ENCODE results near the gene LOXL3.

- no peak for TF ChIP-seq CTCF (IDR thresholded peaks at IDR 0.05)
- no peak for TF ChIP-seq JUND (IDR thresholded peaks at IDR 0.05)
- TF ChIP-seq, protein P1, sequence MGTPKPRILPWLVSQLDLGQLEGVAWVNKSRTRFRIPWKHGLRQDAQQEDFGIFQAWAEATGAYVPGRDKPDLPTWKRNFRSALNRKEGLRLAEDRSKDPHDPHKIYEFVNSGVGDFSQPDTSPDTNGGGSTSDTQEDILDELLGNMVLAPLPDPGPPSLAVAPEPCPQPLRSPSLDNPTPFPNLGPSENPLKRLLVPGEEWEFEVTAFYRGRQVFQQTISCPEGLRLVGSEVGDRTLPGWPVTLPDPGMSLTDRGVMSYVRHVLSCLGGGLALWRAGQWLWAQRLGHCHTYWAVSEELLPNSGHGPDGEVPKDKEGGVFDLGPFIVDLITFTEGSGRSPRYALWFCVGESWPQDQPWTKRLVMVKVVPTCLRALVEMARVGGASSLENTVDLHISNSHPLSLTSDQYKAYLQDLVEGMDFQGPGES (IDR thresholded peaks at IDR 0.05; ENCODE audit: low read depth, low read length) = no peak
- no peak for TF ChIP-seq RFX5 (IDR thresholded peaks at IDR 0.05; ENCODE audit: low read length)
- TF ChIP-seq SMC3 (IDR thresholded peaks at IDR 0.05; ENCODE audit: low read depth, low read length) = no peak
- TF ChIP-seq YY1 (IDR thresholded peaks at IDR 0.05; ENCODE audit: low read depth) = no peak
- no peak for TF ChIP-seq RXRA (IDR thresholded peaks at IDR 0.05; ENCODE audit: borderline replicate concordance, low read depth)
- TF ChIP-seq, protein P2, sequence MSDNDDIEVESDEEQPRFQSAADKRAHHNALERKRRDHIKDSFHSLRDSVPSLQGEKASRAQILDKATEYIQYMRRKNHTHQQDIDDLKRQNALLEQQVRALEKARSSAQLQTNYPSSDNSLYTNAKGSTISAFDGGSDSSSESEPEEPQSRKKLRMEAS (IDR thresholded peaks at IDR 0.05; ENCODE audit: low read depth) = no peak
- TF ChIP-seq, protein P3, sequence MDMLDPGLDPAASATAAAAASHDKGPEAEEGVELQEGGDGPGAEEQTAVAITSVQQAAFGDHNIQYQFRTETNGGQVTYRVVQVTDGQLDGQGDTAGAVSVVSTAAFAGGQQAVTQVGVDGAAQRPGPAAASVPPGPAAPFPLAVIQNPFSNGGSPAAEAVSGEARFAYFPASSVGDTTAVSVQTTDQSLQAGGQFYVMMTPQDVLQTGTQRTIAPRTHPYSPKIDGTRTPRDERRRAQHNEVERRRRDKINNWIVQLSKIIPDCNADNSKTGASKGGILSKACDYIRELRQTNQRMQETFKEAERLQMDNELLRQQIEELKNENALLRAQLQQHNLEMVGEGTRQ (IDR thresholded peaks at IDR 0.05; ENCODE audit: borderline replicate concordance, low read depth, low read length) = no peak
- no peak for TF ChIP-seq EP300 (IDR thresholded peaks at IDR 0.05; ENCODE audit: borderline replicate concordance in 1 of 2, low read depth in 1 of 2, low read length in 1 of 2)
- TF ChIP-seq RAD21 (IDR thresholded peaks at IDR 0.05; ENCODE audit: low read length) = no peak
These were observed 27.0 kb downstream of the LOXL3 start for GRCh38 chr2:74526649-74527230.
